Neural progenitor cell (in vitro differentiated cells): Measurements from ENCODE around the gene PEX7. TPM values are rescaled to one million over a fixed set of nuclear protein-coding genes. Genes with fewer than 3 reads are reported as not detected.
"Not testable (repeated sequence)": the region's sequence is repeated elsewhere in the genome, so short reads cannot be mapped to it uniquely, and the experiment has no call there.

Experiments used
- DNase-seq: peaks from one replicate; pipeline ENCODE4 v3.0.0-alpha.2; 2016; ENCODE audit warnings: low spot score
- H2AFZ ChIP-seq: fragments of 200-600 bp; sonication (generic); replicated peaks from 2 replicates; pipeline ENCODE4 v1.6.1; 2016; ENCODE audit warnings: antibody characterized with exemption
- H3F3A ChIP-seq: fragments of 200-600 bp; sonication (generic); 2 replicates; pipeline ENCODE4 v1.6.1; 2016; ENCODE audit warnings: antibody characterized with exemption, low read depth
- H3K27ac ChIP-seq: fragments of 200-600 bp; sonication (generic); 2 replicates; pipeline ENCODE4 v1.5.1; 2016; ENCODE audit warnings: mild to moderate bottlenecking
- H3K27me3 ChIP-seq: fragments of 200-600 bp; sonication (generic); 2 replicates; pipeline ENCODE4 v1.6.1; 2016; ENCODE audit warnings: mild to moderate bottlenecking, moderate library complexity
- H3K36me3 ChIP-seq: fragments of 200-600 bp; sonication (generic); 2 replicates; pipeline ENCODE4 v1.5.1; 2016
- H3K4me1 ChIP-seq: fragments of 200-600 bp; sonication (generic); 2 replicates; pipeline ENCODE4 v1.6.1; 2016; ENCODE audit warnings: mixed run types
- H3K4me2 ChIP-seq: fragments of 200-600 bp; sonication (generic); 2 replicates; pipeline ENCODE4 v1.6.1; 2016
- H3K4me3 ChIP-seq: fragments of 200-600 bp; sonication (generic); 2 replicates; pipeline ENCODE4 v1.5.1; 2016
- H3K79me2 ChIP-seq: fragments of 200-600 bp; sonication (generic); 2 replicates; pipeline ENCODE4 v1.6.1; 2016; ENCODE audit warnings: low read depth
- H3K9ac ChIP-seq: fragments of 200-600 bp; sonication (generic); 2 replicates; pipeline ENCODE4 v1.6.1; 2016
- H3K9me3 ChIP-seq: fragments of 200-600 bp; sonication (generic); 2 replicates; pipeline ENCODE4 v1.5.1; 2016; ENCODE audit warnings: low read depth
- H4K20me1 ChIP-seq: fragments of 200-600 bp; sonication (generic); 2 replicates; pipeline ENCODE4 v1.6.1; 2016; ENCODE audit warnings: low read depth
- H3K27ac Mint-ChIP-seq: 3 replicates; pipeline ENCODE4 v1.8.0; 2021; ENCODE audit warnings: mixed read lengths
- H3K27me3 Mint-ChIP-seq: 2 replicates; pipeline ENCODE4 v1.8.0; 2022; ENCODE audit warnings: low read depth, mild to moderate bottlenecking, inconsistent platforms, moderate library complexity, mixed read lengths; ENCODE audit not compliant: insufficient read depth
- H3K36me3 Mint-ChIP-seq: 3 replicates; pipeline ENCODE4 v1.8.0; 2021; ENCODE audit warnings: mixed read lengths
- H3K4me1 Mint-ChIP-seq: 3 replicates; pipeline ENCODE4 v1.8.0; 2021; ENCODE audit warnings: mixed read lengths
- H3K4me3 Mint-ChIP-seq: 3 replicates; pipeline ENCODE4 v1.8.0; 2021; ENCODE audit warnings: mild to moderate bottlenecking, moderate library complexity, mixed read lengths
- H3K9me3 Mint-ChIP-seq: 3 replicates; pipeline ENCODE4 v1.8.0; 2020; ENCODE audit warnings: mixed read lengths
- EZH2 ChIP-seq: fragments of 200-600 bp; sonication (generic); IDR thresholded peaks from 2 replicates; pipeline ENCODE4 v1.6.1; 2017; ENCODE audit warnings: antibody characterized with exemption, mild to moderate bottlenecking, moderate library complexity
- EZH2phosphoT487 ChIP-seq: fragments of 200-600 bp; sonication (generic); IDR thresholded peaks from 2 replicates; pipeline ENCODE4 v1.6.1; 2017; ENCODE audit warnings: antibody characterized with exemption
- total RNA-seq: library from RNA; depleted of rRNA; stranded (reverse); fragments of >200 nt; gene quantifications from 2 replicates; pipeline ENCODE4 v1.2.3, GENCODE V29; 2015; ENCODE audit warnings: low replicate concordance
- TF ChIP-seq, protein P1 (sequence below): fragments of 200-600 bp; sonication (generic); IDR thresholded peaks from 2 replicates; pipeline ENCODE4 v1.5.1; 2017; ENCODE audit warnings: antibody characterized with exemption, mild to moderate bottlenecking

The PEX7 gene
- total RNA-seq, 1 donor from 2014 or later, result 16.9 TPM

DNA sequence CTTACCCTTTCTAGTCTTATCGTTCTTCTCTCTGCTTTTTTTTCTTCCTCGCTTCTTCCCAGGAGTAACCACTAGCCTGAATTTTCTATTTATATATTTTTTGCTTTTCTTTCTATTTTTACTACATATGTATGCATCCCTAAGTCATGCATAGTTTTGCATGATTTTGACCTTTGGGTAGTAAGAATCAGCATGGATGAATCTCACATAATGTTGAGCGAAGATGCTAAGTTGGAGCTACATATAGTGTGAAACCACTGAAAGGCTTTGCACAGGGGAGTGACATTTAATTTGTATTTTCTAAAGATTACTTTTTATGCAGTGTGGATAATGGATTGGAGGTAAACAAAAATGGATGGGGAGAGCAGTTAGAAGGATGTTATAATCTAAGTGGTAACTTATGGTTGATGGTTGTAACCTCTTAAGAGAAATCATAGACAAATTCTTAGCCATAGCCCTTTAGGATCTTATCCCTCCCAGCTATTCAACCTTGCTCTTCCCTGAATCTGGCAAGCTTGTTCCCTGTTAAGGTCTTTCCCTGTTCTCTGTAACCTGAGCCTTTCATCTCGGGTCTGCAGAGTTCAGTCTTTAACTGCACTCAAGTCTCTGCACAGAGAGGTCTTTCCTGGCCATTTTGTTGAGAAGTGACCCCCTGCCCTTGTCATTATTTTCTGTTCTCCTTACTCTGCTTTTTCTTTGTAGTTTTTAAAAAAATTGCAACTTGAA is 18.0 kb downstream of the PEX7 start:
- Histone ChIP-seq H3K4me1 (peaks cover 6% of the 10 kb centered on the region), H3K4me3 (no peak overlapping the region), H3K9me3 (no peaks in the 10 kb centered on the region), H3K79me2 (no peaks in the 10 kb centered on the region), H3K27me3 (no peaks in the 10 kb centered on the region), H2AFZ (no peak overlapping the region), H3K4me2 (no peak overlapping the region), H3K36me3 (no peaks in the 10 kb centered on the region), H3K27ac (no peak overlapping the region), H4K20me1 (peaks cover 11% of the 10 kb centered on the region), H3K9ac (no peak overlapping the region), H3F3A (no peaks in the 10 kb centered on the region)
- no peak for TF ChIP-seq EZH2phosphoT487
- TF ChIP-seq, protein P1, sequence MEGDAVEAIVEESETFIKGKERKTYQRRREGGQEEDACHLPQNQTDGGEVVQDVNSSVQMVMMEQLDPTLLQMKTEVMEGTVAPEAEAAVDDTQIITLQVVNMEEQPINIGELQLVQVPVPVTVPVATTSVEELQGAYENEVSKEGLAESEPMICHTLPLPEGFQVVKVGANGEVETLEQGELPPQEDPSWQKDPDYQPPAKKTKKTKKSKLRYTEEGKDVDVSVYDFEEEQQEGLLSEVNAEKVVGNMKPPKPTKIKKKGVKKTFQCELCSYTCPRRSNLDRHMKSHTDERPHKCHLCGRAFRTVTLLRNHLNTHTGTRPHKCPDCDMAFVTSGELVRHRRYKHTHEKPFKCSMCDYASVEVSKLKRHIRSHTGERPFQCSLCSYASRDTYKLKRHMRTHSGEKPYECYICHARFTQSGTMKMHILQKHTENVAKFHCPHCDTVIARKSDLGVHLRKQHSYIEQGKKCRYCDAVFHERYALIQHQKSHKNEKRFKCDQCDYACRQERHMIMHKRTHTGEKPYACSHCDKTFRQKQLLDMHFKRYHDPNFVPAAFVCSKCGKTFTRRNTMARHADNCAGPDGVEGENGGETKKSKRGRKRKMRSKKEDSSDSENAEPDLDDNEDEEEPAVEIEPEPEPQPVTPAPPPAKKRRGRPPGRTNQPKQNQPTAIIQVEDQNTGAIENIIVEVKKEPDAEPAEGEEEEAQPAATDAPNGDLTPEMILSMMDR, result no peak
- TF ChIP-seq EZH2, result no peak
- Mint-ChIP-seq H3K4me3 (no peak overlapping the region), H3K36me3 (peaks cover 3% of the 10 kb centered on the region), H3K4me1 (peaks cover 13% of the 10 kb centered on the region), H3K27ac (no peak overlapping the region), H3K9me3 (no peaks in the 10 kb centered on the region), H3K27me3 (no peaks in the 10 kb centered on the region)
- DNase-seq, result no peak

DNA sequence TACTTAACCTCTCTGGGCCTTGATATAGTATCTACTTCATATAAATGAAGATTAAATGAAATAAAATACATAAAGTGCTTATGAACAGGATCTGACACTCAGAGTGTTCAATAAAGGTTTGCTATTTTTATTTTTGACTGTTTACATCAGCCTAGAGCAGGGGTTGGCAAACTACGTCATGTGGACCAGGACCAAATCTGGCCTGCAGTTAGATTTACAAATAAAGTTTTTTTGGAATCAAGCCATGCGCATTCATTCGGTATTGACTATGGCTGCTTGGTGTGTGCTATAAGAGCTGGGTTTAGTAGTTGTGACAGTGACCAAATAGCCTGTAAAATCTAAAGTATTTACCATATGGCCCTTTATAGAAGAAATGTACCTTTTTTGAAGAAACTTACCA is 20.8 kb downstream of the PEX7 start:
- H3F3A ChIP-seq, result no peaks in the 10 kb centered on the region
- no peak overlapping the region for H3K27ac ChIP-seq
- peaks cover 6% of the 10 kb centered on the region for H3K4me1 ChIP-seq
- H2AFZ ChIP-seq, result no peak overlapping the region
- H3K36me3 ChIP-seq, result no peaks in the 10 kb centered on the region
- Mint-ChIP-seq H3K9me3 (peaks cover 7% of the 10 kb centered on the region), H3K4me3 (no peak overlapping the region), H3K27ac (no peak overlapping the region), H3K36me3 (peaks cover 12% of the 10 kb centered on the region), H3K27me3 (no peaks in the 10 kb centered on the region), H3K4me1 (peaks cover 13% of the 10 kb centered on the region)
- no peaks in the 10 kb centered on the region for H3K9me3 ChIP-seq
- H3K79me2 ChIP-seq, result no peaks in the 10 kb centered on the region
- TF ChIP-seq EZH2, result no peak
- TF ChIP-seq, protein P1, result no peak
- no peak for TF ChIP-seq EZH2phosphoT487
- H3K4me2 ChIP-seq, result no peak overlapping the region
- DNase-seq, result no peak
- peaks cover 11% of the 10 kb centered on the region for H4K20me1 ChIP-seq
- no peak overlapping the region for H3K9ac ChIP-seq
- no peaks in the 10 kb centered on the region for H3K27me3 ChIP-seq
- H3K4me3 ChIP-seq, result no peak overlapping the region

DNA sequence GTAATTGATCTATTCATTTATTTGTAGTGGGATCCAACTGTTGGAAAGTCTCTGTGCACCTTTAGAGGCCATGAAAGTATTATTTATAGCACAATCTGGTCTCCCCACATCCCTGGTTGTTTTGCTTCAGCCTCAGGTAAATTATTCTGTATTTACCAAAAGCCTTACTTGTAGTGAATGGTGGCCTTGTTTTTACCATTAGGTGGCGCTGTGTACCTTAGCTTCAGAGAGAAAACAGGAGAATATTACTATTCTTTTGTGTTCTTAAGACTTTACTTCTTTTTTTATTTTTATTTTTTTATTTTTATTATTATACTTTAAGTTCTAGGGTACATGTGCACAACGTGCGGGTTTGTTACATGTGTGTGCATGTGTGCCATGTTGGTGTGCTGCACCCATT is 23.7 kb downstream of the PEX7 start:
- peaks cover 29% of the 10 kb centered on the region for H3K36me3 Mint-ChIP-seq
- H3K9me3 ChIP-seq, result no peaks in the 10 kb centered on the region
- DNase-seq, result peak; percentile 61

GRCh38 chr6:136846477-136846876 is 24.1 kb downstream of the PEX7 start:
- H3K9me3 ChIP-seq, H3K27ac ChIP-seq, H3K4me2 ChIP-seq, H3K36me3 ChIP-seq, H2AFZ ChIP-seq, H3F3A ChIP-seq, H4K20me1 ChIP-seq, H3K4me3 Mint-ChIP-seq, DNase-seq, H3K9ac ChIP-seq, H3K4me1 ChIP-seq, H3K4me1 Mint-ChIP-seq, H3K79me2 ChIP-seq, H3K27me3 Mint-ChIP-seq, H3K4me3 ChIP-seq, H3K27ac Mint-ChIP-seq, H3K27me3 ChIP-seq: not testable (repeated sequence)
- H3K36me3 Mint-ChIP-seq, result peaks cover 29% of the 10 kb centered on the region
- peaks cover 23% of the 10 kb centered on the region for H3K9me3 Mint-ChIP-seq

More for the DNA sequence above, 23.7 kb downstream of the PEX7 start:
- Histone ChIP-seq H3K36me3 (no peaks in the 10 kb centered on the region), H3K4me2 (no peak overlapping the region), H3K9ac (no peak overlapping the region), H3F3A (no peaks in the 10 kb centered on the region), H3K27ac (no peak overlapping the region), H3K4me3 (no peak overlapping the region), H3K4me1 (no peaks in the 10 kb centered on the region), H3K27me3 (no peaks in the 10 kb centered on the region), H3K79me2 (peaks cover 3% of the 10 kb centered on the region), H2AFZ (no peak overlapping the region), H4K20me1 (peaks cover 2% of the 10 kb centered on the region)
- Mint-ChIP-seq H3K4me1 (no peaks in the 10 kb centered on the region), H3K9me3 (peaks cover 23% of the 10 kb centered on the region), H3K27me3 (peaks cover 3% of the 10 kb centered on the region), H3K27ac (no peak overlapping the region), H3K4me3 (no peak overlapping the region)
- no peak for TF ChIP-seq EZH2phosphoT487
- TF ChIP-seq, protein P1, result peak; percentile 81

GRCh38 chr6:136849979-136850563 is 27.7 kb downstream of the PEX7 start:
- not testable (repeated sequence) for H3K36me3 ChIP-seq, H3K4me1 Mint-ChIP-seq, H3K4me3 Mint-ChIP-seq, H3K9ac ChIP-seq, H3K27me3 Mint-ChIP-seq, H3K4me1 ChIP-seq, H3K27me3 ChIP-seq, H4K20me1 ChIP-seq, H3K27ac ChIP-seq, H3K9me3 ChIP-seq, H2AFZ ChIP-seq, H3K27ac Mint-ChIP-seq, H3K79me2 ChIP-seq, H3F3A ChIP-seq, H3K4me2 ChIP-seq, H3K4me3 ChIP-seq, DNase-seq
- peaks cover 35% of the 10 kb centered on the region for H3K36me3 Mint-ChIP-seq
- peaks cover 27% of the 10 kb centered on the region for H3K9me3 Mint-ChIP-seq
